LNCaP clone FGC (cell line): ENCODE measurements around the gene LSM8.

ENCODE experiments used
- DNase-seq: peaks from one replicate; pipeline ENCODE4 v3.0.0-alpha.2; 2011; ENCODE audit warnings: low read depth
- H3K4me3 ChIP-seq: 2 replicates; pipeline ENCODE4 v1.5.1; 2011; ENCODE audit warnings: mild to moderate bottlenecking, low read depth, low read length, control low read depth
- TF ChIP-seq, protein P1 (sequence below): IDR thresholded peaks from 2 replicates; pipeline ENCODE4 v1.5.1; 2012; ENCODE audit warnings: mild to moderate bottlenecking; ENCODE audit not compliant: control insufficient read depth, insufficient read depth; ENCODE audit errors: extremely low read depth

Gene LSM8

DNA sequence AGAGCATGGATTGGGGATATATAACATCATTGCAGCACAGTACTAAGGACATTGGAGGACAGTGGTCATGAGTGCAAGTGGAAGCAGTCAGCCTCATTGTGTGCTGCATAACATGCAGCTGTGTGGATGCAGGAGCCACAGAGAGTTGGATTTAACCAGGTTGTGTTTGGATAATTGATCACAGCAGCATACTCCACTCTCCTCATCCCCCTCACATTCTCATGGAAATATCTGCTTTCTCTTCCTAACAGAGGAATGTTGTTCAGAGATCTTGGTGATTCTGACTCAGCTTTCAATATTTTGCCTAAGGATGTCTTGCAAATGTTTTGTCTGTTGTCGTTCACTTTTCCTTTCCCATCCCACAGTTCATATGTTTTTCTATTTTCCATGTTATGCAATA, 31.8 kb upstream of the LSM8 start:
- TF ChIP-seq, protein P1, sequence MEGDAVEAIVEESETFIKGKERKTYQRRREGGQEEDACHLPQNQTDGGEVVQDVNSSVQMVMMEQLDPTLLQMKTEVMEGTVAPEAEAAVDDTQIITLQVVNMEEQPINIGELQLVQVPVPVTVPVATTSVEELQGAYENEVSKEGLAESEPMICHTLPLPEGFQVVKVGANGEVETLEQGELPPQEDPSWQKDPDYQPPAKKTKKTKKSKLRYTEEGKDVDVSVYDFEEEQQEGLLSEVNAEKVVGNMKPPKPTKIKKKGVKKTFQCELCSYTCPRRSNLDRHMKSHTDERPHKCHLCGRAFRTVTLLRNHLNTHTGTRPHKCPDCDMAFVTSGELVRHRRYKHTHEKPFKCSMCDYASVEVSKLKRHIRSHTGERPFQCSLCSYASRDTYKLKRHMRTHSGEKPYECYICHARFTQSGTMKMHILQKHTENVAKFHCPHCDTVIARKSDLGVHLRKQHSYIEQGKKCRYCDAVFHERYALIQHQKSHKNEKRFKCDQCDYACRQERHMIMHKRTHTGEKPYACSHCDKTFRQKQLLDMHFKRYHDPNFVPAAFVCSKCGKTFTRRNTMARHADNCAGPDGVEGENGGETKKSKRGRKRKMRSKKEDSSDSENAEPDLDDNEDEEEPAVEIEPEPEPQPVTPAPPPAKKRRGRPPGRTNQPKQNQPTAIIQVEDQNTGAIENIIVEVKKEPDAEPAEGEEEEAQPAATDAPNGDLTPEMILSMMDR, result no peak
- no peak for DNase-seq
- no peak overlapping the region for H3K4me3 ChIP-seq

DNA sequence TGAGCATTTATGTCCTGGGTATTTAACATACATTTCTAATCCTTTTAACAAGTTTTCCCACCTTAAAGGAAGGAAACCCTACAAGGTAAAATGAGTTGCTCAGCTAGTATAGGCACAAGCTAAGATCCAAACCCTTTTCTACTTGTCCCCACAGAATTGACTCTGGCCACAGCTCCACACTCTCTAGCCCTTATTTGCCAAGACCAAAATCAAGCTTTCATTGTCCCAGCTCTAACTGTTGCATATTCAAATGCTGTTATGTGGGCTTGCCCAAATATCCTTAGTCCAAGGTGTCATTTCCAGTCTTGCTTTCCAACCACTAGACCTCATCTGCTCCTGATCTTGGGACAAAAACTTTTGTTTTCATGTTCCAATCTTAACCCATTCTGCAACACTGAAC, 31.3 kb upstream of the LSM8 start:
- TF ChIP-seq, protein P1, result no peak
- no peak for DNase-seq
- H3K4me3 ChIP-seq, result no peak overlapping the region

DNA sequence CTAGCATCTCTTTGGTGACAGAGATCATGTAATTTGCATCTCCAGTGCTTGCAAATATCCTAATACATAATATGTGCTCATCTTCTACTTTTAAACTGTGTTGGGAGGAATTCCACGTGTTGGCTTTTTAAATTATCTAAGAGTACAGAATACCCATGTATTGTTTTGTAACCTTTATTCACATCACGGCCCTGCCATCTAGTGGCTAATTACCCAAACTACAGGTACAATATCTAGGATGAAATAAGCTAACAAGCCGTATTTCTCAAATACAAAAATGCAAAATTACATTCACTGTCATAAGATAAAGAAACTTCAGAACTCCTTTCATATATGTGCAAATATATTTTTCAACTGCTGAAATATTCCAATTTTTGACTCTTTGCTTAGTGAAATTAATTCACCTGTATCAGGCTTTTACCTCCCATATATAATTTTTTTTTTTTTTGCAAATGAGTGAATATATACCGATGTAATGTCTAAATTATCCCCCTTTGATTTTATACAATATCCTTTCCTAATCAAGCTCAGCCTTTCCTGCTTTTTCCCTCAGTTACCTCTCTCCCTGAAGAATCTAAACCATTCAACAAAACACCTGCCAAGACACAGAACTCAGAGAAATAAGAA, 30.3 kb upstream of the LSM8 start:
- H3K4me3 ChIP-seq, result no peak overlapping the region
- TF ChIP-seq, protein P1, result peak; percentile 58
- DNase-seq, result peak; percentile 3

DNA sequence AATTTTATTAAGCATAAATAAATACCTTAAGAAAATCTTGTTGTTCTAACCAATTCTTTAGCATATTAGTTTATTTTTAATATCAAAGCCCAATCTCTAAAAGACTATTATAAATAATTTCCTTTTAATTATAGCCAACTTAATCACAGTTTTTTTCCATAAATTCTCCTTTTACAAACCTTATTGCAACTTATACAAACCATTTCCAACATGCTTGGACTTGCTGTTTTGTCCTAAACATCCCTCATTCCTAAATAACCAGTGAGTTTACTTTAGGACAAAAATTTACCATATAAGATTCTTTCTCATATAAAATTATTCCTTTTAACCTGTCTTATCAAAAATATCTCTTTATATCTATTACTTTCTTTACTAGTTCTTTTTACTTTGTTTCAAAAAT, 25.2 kb upstream of the LSM8 start:
- no peak for DNase-seq
- TF ChIP-seq, protein P1, result no peak
- H3K4me3 ChIP-seq, result no peak overlapping the region

GRCh38 chr7:118169146-118169545, 14.8 kb upstream of the LSM8 start:
- TF ChIP-seq, protein P1, result no peak

DNA sequence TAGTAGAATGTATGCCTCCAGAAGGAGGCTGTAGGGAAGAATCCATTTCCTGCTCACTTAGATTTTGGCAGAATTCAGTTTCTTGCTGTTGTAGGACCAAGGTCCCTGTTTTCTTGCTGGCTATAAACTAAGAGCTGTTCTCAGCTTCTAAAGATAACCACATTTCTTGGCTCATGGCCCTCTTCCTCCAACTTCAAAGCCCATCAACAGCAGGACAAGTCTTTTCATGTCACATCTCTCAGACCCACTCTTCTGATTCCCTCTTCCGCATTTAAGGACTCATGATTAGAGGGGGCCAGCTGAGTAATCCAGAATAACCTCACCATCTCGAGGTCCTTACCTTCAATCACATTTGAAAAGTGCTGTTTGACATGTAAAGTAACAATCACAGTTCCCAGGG, 8.2 kb upstream of the LSM8 start:
- DNase-seq, result no peak
- TF ChIP-seq, protein P1, result no peak
- no peak overlapping the region for H3K4me3 ChIP-seq

More at GRCh38 chr7:118169146-118169545, 14.8 kb upstream of the LSM8 start:
- H3K4me3 ChIP-seq, result no peak overlapping the region
- no peak for DNase-seq

- no peak for DNase-seq
- no peak overlapping the region for H3K4me3 ChIP-seq
- TF ChIP-seq, protein P1, result no peak
These were observed 4.8 kb upstream of the LSM8 start for GRCh38 chr7:118179191-118179590.
